H1 (cell line): ENCODE measurements around the gene TSPAN9. TPM values are rescaled to one million over a fixed set of nuclear protein-coding genes. Genes with fewer than 3 reads are reported as not detected.

Experiments
- CTCF ChIA-PET: fragments of 300-600 bp; sonication (Branson Sonifier 250); formaldehyde crosslinking; loops from one replicate; lab custom pipeline; 2021; ENCODE audit not compliant: partially characterized antibody; lab: Charles Lee
- POLR2A ChIA-PET: fragments of 300-600 bp; sonication (Branson Sonifier 250); formaldehyde crosslinking; loops from one replicate; lab custom pipeline; 2021; ENCODE audit warnings: inconsistent platforms; ENCODE audit not compliant: partially characterized antibody; lab: Charles Lee
- DNase-seq, 2 experiments: peaks; one replicate each; pipeline versions ENCODE4 v3.0.0 to v3.0.0-alpha.2; 2010 to 2022; ENCODE audit warnings: low spot score in 2 of 2, low read depth in 1 of 2, mixed read lengths in 1 of 2
- FAIRE-seq: peaks from 2 replicates; lab custom pipeline; 2011; peaks lifted over from hg19 to GRCh38; lab: Jason Lieb, UNC
- H2AFZ ChIP-seq: 2 replicates; pipeline ENCODE4 v1.8.1; 2012; ENCODE audit warnings: low read length, inconsistent platforms
- H2AK5ac ChIP-seq: 2 replicates; pipeline ENCODE4 v1.6.1; 2013; ENCODE audit warnings: low read depth, low read length
- H2BK120ac ChIP-seq: replicated peaks from 2 replicates; pipeline ENCODE3; 2013; ENCODE audit warnings: low read depth, low read length, inconsistent platforms
- H2BK12ac ChIP-seq: 2 replicates; pipeline ENCODE4 v1.6.1; 2013; ENCODE audit warnings: low read depth, low read length
- H2BK15ac ChIP-seq: 2 replicates; pipeline ENCODE4 v1.6.1; 2013; ENCODE audit warnings: low read length
- H2BK20ac ChIP-seq: 2 replicates; pipeline ENCODE4 v1.6.1; 2013; ENCODE audit warnings: low read length
- H2BK5ac ChIP-seq: 2 replicates; pipeline ENCODE4 v1.6.1; 2013; ENCODE audit warnings: low read depth, low read length
- H3K14ac ChIP-seq: 2 replicates; pipeline ENCODE4 v1.6.1; 2013; ENCODE audit warnings: inconsistent platforms; ENCODE audit not compliant: insufficient read length
- H3K18ac ChIP-seq: 2 replicates; pipeline ENCODE4 v1.6.1; 2013; ENCODE audit warnings: low read length; ENCODE audit errors: extremely low read depth
- H3K23ac ChIP-seq: 2 replicates; pipeline ENCODE4 v1.6.1; 2013; ENCODE audit warnings: inconsistent platforms; ENCODE audit not compliant: insufficient read length
- H3K23me2 ChIP-seq: 2 replicates; pipeline ENCODE4 v1.6.1; 2013; ENCODE audit warnings: low read depth, low read length
- H3K27ac ChIP-seq: 2 replicates; pipeline ENCODE4 v1.6.1; 2011; ENCODE audit warnings: low read depth, low read length, inconsistent platforms
- H3K27me3 ChIP-seq, 4 experiments: replicated peaks in 1 of 4; 1 replicate in 1 of 4; 2 replicates in 3 of 4; pipeline versions ENCODE4 v1.6.1 to v1.8.1; 2011 to 2013; ENCODE audit warnings: low read length in 3 of 4, mild to moderate bottlenecking in 3 of 4, inconsistent platforms in 2 of 4, mixed read lengths in 2 of 4, moderate library complexity in 1 of 4; ENCODE audit not compliant: control insufficient read depth in 3 of 4, insufficient read depth in 3 of 4; ENCODE audit errors: extremely low read depth in 1 of 4
- H3K36me3 ChIP-seq, 4 experiments: 2 replicates each; pipeline versions ENCODE4 v1.6.1 to v1.8.1; 2011 to 2013; ENCODE audit warnings: mild to moderate bottlenecking in 4 of 4, low read length in 3 of 4, moderate library complexity in 2 of 4, control low read depth in 1 of 4, inconsistent platforms in 1 of 4; ENCODE audit not compliant: insufficient read depth in 4 of 4, control insufficient read depth in 2 of 4
- H3K4ac ChIP-seq: replicated peaks from 2 replicates; pipeline ENCODE3; 2013; ENCODE audit warnings: low read length, low read depth, mixed read lengths, inconsistent platforms; ENCODE audit not compliant: insufficient read length
- H3K4me1 ChIP-seq, 4 experiments: replicated peaks in 1 of 4; 1 replicate in 1 of 4; 2 replicates in 3 of 4; pipeline versions ENCODE4 v1.6.1 to v1.8.1; 2011 to 2013; ENCODE audit warnings: low read length in 3 of 4, inconsistent platforms in 2 of 4, mixed read lengths in 1 of 4; ENCODE audit not compliant: insufficient read depth in 4 of 4, control insufficient read depth in 3 of 4
- H3K4me2 ChIP-seq, 2 experiments: 2 replicates each; pipeline versions ENCODE4 v1.6.1 to v1.8.1; 2011 to 2013; ENCODE audit warnings: low read depth in 2 of 2, low read length in 2 of 2, control low read depth in 1 of 2, inconsistent platforms in 1 of 2, mild to moderate bottlenecking in 1 of 2; ENCODE audit not compliant: insufficient read depth in 1 of 2
- H3K4me3 ChIP-seq, 4 experiments: fragments of 200-600, 300-600 bp in 1 of 4; sonication (generic), shearing (Covaris generic), sonication (Bioruptor Twin) in 1 of 4; 2 replicates each; pipeline versions ENCODE4 v1.5.1 to v1.8.1; 2011 to 2016; ENCODE audit warnings: low read length in 4 of 4, low read depth in 3 of 4, control low read depth in 2 of 4, inconsistent platforms in 2 of 4, mild to moderate bottlenecking in 2 of 4, mixed read lengths in 1 of 4, moderate library complexity in 1 of 4; ENCODE audit not compliant: insufficient read depth in 2 of 4; ENCODE audit errors: extremely low read depth in 1 of 4
- H3K56ac ChIP-seq: replicated peaks from 2 replicates; pipeline ENCODE3; 2013; ENCODE audit warnings: low read depth, mild to moderate bottlenecking, mixed read lengths, low read length, inconsistent platforms; ENCODE audit not compliant: insufficient read length
- H3K79me1 ChIP-seq: 2 replicates; pipeline ENCODE4 v1.6.1; 2013; ENCODE audit warnings: low read depth, low read length, control low read depth
- H3K79me2 ChIP-seq, 2 experiments: 2 replicates each; pipeline versions ENCODE4 v1.6.1 to v1.8.1; 2012 to 2013; ENCODE audit warnings: low read length in 2 of 2, mild to moderate bottlenecking in 2 of 2, inconsistent platforms in 1 of 2; ENCODE audit not compliant: insufficient read depth in 2 of 2, control insufficient read depth in 1 of 2
- H3K9ac ChIP-seq, 4 experiments: replicated peaks in 1 of 4; 1 replicate in 1 of 4; 2 replicates in 3 of 4; pipeline versions ENCODE4 v1.6.1 to v1.8.1; 2011 to 2013; ENCODE audit warnings: low read depth in 3 of 4, low read length in 3 of 4, control low read depth in 2 of 4, mild to moderate bottlenecking in 2 of 4, moderate library complexity in 2 of 4, inconsistent platforms in 1 of 4; ENCODE audit errors: extremely low read depth in 1 of 4
- H3K9me3 ChIP-seq, 2 experiments: 2 replicates each; pipeline versions ENCODE4 v1.6.1 to v1.8.1; 2012 to 2013; ENCODE audit warnings: mild to moderate bottlenecking in 2 of 2, moderate library complexity in 2 of 2, control low read depth in 1 of 2, inconsistent platforms in 1 of 2, low read depth in 1 of 2, low read length in 1 of 2, mixed read lengths in 1 of 2; ENCODE audit not compliant: insufficient read depth in 2 of 2
- H4K20me1 ChIP-seq, 2 experiments: replicated peaks in 1 of 2; 2 replicates each; pipeline versions ENCODE3 to v1.8.1; 2011 to 2013; ENCODE audit warnings: inconsistent platforms in 2 of 2, low read length in 2 of 2, mild to moderate bottlenecking in 1 of 2; ENCODE audit not compliant: insufficient read depth in 2 of 2, control insufficient read depth in 1 of 2
- H4K5ac ChIP-seq: 2 replicates; pipeline ENCODE4 v1.6.1; 2013; ENCODE audit warnings: low read length, low read depth, mixed read lengths, inconsistent platforms; ENCODE audit not compliant: insufficient read length
- H4K8ac ChIP-seq: 2 replicates; pipeline ENCODE4 v1.8.0; 2013; ENCODE audit warnings: mild to moderate bottlenecking, moderate library complexity, low read length, inconsistent platforms; ENCODE audit not compliant: insufficient read depth; ENCODE audit errors: extremely low read depth
- H4K91ac ChIP-seq: replicated peaks from 2 replicates; pipeline ENCODE3; 2013; ENCODE audit warnings: low read length, mixed read lengths, inconsistent platforms; ENCODE audit not compliant: insufficient read length
- EZH2 ChIP-seq: fragments of 200-600 bp; sonication (generic); IDR thresholded peaks from 2 replicates; pipeline ENCODE4 v1.7.1; 2012; ENCODE audit warnings: low read depth, mild to moderate bottlenecking, moderate library complexity, low read length, inconsistent platforms; ENCODE audit not compliant: severe bottlenecking
- GTF2F1 ChIP-seq: IDR thresholded peaks from 2 replicates; pipeline ENCODE4 v1.6.1; 2012; ENCODE audit warnings: low read depth, low read length, improper control_type of control experiment, borderline replicate concordance
- RAD21 ChIP-seq, 2 experiments: IDR thresholded peaks in 1 of 2; conservative IDR thresholded peaks in 1 of 2; 2 replicates each; pipeline ENCODE4 v1.6.1; 2011; ENCODE audit warnings: low read depth in 2 of 2, low read length in 2 of 2, improper control_type of control experiment in 1 of 2, inconsistent platforms in 1 of 2, mild to moderate bottlenecking in 1 of 2, moderate library complexity in 1 of 2
- ZNF274 ChIP-seq: IDR thresholded peaks from 2 replicates; pipeline ENCODE4 v1.7.0; 2012; ENCODE audit warnings: low read length, borderline replicate concordance; ENCODE audit errors: extremely low read depth
- WGBS, 2 experiments: shearing (Covaris generic) in 1 of 2; methylation state at CpG; one replicate each; pipeline versions ENCODE4 v1.1.6 to v1.1.7; 2013 to 2015; ENCODE audit warnings: low lambda C conversion rate in 2 of 2, mixed read lengths in 2 of 2, inconsistent platforms in 1 of 2, low coverage in 1 of 2, missing lambda C conversion rate in 1 of 2; ENCODE audit not compliant: insufficient replicate concordance in 2 of 2, insufficient coverage in 1 of 2, insufficient read length in 1 of 2; ENCODE audit errors: extremely low coverage in 1 of 2, missing lambda C conversion rate in 1 of 2; 5-methylcytosine and 5-hydroxymethylcytosine counted together
- polyA plus RNA-seq, 7 experiments: library from polyadenylated mRNA; depleted of rRNA in 3 of 7; stranded (reverse) in 5 of 7; unstranded in 2 of 7; fragments of >200 nt in 5 of 7; fragments of 200-250 nt in 2 of 7; gene quantifications; 1 replicate in 5 of 7; 2 replicates in 1 of 7; 4 replicates in 1 of 7; pipeline versions ENCODE4 v1.2.1 to v1.2.3, GENCODE V29; 2011 to 2013; ENCODE audit warnings: missing spikeins in 2 of 7, mixed read lengths in 2 of 7
- total RNA-seq: library from RNA; stranded (reverse); fragmentation: NEBNext Ultra II Directional; extraction: Animal tissue kit (Norgen Biotek cat#: 25700); gene quantifications from 2 replicates; pipeline ENCODE4 v1.2.1, GENCODE V29; 2021

The TSPAN9 gene
- total and polyA plus RNA-seq, 2 of the 8 experiments (the other 6 are each of a cell fraction or from before 2014, with no cell fraction given) = 11.5 to 29.1 TPM

DNA sequence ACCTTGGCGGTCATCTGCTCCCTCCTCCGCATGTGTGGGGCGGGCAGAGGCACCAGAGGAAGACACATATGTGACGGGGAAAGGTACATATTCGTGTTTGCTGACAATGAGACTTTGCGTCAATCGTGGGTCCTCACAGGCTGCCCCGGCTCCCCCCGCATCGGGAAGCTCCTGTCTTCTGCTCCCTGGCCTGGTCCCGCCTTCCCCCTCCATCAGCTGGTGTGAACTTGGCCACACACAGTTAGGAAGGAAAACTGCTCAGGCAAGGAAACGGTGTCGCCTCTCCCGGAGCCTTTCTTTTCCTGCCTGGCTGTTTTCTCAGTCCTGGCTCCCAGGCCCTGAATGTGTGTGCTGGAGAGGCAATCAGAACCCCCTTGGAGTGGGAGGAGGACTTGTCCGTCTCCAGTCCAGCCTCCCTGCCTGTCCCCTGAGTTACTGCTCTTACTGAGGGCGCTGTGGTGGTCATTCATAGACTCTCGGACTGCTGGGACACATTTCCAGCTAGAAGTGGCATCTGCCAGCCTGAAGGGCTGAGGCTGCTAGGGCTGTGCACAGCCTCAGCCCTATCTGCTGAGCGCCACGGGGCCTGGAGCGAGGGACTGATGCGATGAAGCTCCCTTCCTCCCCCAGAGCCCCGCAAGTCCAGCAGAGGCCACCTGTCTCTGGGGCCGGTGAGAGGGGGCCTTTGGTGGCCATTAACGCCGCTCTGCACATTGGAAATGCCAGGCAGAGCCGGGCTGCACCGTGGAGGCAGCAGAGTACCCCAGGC is 44.2 kb upstream of the TSPAN9 start:
- Histone ChIP-seq H4K91ac (no peak overlapping the region), H3K18ac (no peak overlapping the region), H3K4me3 (no peak overlapping the region), H2BK15ac (no peak overlapping the region), H3K36me3 (peaks cover 4 to 22% (median 18%) of the 10 kb centered on the region in 4 experiments; a peak in 7 of 8 replicates), H3K4me2 (no peak overlapping the region), H2AK5ac (no peak overlapping the region), H3K79me1 (peaks cover 4% of the 10 kb centered on the region), H2BK20ac (no peak overlapping the region), H2BK12ac (no peak overlapping the region), H2AFZ (no peak overlapping the region), H3K4me1 (no peaks in the 10 kb centered on the region; a peak in 3 of 7 replicates), H3K27ac (no peak overlapping the region), H3K27me3 (no peaks in the 10 kb centered on the region), H3K14ac (no peak overlapping the region), H3K56ac (no peak overlapping the region), H2BK120ac (no peak overlapping the region), H3K9ac (no peak overlapping the region), H3K23ac (no peak overlapping the region), H3K79me2 (no peaks in the 10 kb centered on the region), H4K5ac (no peak overlapping the region), H3K23me2 (no peaks in the 10 kb centered on the region), H2BK5ac (no peak overlapping the region; the same call in 1 of the 2 replicates), H4K20me1 (peaks cover 2 to 13% of the 10 kb centered on the region in 2 experiments), H3K9me3 (no peaks in the 10 kb centered on the region), H4K8ac (no peak overlapping the region), H3K4ac (no peak overlapping the region)
- TF ChIP-seq RAD21 (IDR thresholded peaks at IDR 0.05 in 1 of 2, conservative IDR thresholded peaks at IDR 0.05 in 1 of 2; ENCODE audit: low read depth in 2 of 2, low read length in 2 of 2) (no peak), GTF2F1 (no peak), EZH2 (no peak), ZNF274 (no peak)
- FAIRE-seq (no peak), DNase-seq (no peak)
- POLR2A ChIA-PET = interaction anchor here (1.1 to 1.9 kb wide), 6 partner anchors 16 to 143 kb away, joined by 3 to 7 read pairs (median 4); partner anchors contain the start of genes TEAD4 and TULP3
- CTCF ChIA-PET = interaction anchor here (0.8 to 4.3 kb wide), 32 partner anchors 9 to 242 kb away, joined by 3 to 30 read pairs (median 5); partner anchors contain the start of gene TEX52
- WGBS, 2 experiments = 85% methylated on average over 27 of the region's 27 CpGs; no CpG with 5 or more reads in 1 of the 2 experiments
